IPS-18c (cell line): Measurements from ENCODE around the gene PATJ.

Experiments
- H3K4me3 ChIP-seq: 2 replicates; pipeline ENCODE4 v1.7.0; 2013; ENCODE audit warnings: low read depth, mild to moderate bottlenecking, low read length, moderate library complexity; ENCODE audit not compliant: insufficient read depth
- H3K9me3 ChIP-seq: one replicate; pipeline ENCODE4 v1.6.1; 2013; ENCODE audit warnings: mild to moderate bottlenecking, low read length, moderate library complexity; ENCODE audit not compliant: control insufficient read depth, insufficient read depth

The PATJ gene

DNA sequence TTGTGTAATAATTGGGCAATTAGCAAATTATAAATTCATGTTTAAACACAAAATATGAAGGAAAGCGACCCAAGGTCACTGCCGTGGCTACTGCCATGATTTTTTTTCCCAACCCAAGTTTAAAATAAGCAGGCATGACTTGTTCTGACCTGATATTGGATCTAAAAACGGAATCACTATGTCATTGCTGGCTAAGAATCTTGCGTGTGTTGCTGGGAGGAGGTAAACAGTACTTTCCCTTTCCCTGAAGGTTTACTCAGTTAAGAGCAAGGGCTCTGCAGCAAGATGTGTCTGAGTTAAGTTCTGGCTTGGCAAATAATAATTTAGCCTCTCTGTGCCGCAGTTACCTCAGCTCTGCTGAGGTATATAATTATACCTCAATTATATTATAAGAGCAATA lies 326.7 kb downstream of the PATJ start:
- H3K4me3 ChIP-seq: no peak overlapping the region

GRCh38 chr1:62070384-62071011 lies 328.2 kb downstream of the PATJ start:
- Histone ChIP-seq H3K4me3 (no peak overlapping the region), H3K9me3 (no peaks in the 10 kb centered on the region)

More for the DNA sequence above, 326.7 kb downstream of the PATJ start:
- H3K9me3 ChIP-seq: no peaks in the 10 kb centered on the region

DNA sequence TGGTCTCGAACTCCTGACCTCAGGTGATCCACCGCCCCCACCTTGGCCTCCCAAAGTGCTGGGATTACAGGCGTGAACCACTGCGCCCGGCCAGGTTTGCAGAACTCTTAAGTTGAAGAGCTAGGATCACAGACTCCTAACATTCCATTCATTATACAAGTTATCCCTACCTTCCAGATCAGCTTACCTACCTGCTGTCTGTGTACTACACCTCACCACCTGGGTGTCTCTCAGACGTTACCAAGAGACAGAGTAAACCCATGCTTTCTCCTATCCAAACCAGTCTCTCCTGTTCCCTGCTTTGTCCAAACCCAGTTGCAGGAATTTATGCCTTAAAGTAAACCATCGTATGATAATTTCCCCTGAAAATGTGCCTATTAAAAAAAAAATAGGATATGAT lies 329.4 kb downstream of the PATJ start:
- H3K9me3 ChIP-seq: no peaks in the 10 kb centered on the region
- H3K4me3 ChIP-seq: no peak overlapping the region

DNA sequence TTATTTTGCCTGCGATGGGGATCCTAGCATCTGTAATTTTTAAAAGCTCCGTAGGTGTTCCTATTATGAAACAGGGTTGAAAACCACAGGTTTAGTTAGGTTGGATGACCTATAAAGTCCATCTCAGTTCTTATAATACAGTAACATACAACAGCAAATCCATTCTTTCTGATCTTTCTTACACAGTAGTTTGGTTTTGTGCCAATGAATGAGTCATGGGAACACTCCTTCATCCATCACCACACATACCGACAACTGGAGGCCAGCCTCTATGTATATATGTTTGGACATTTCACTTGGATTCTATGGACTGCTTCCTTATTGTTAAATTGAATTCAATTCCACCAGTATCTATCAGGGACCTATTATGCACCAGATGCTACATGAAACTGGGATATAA lies 334.0 kb downstream of the PATJ start:
- no peak overlapping the region for H3K4me3 ChIP-seq
- no peaks in the 10 kb centered on the region for H3K9me3 ChIP-seq

DNA sequence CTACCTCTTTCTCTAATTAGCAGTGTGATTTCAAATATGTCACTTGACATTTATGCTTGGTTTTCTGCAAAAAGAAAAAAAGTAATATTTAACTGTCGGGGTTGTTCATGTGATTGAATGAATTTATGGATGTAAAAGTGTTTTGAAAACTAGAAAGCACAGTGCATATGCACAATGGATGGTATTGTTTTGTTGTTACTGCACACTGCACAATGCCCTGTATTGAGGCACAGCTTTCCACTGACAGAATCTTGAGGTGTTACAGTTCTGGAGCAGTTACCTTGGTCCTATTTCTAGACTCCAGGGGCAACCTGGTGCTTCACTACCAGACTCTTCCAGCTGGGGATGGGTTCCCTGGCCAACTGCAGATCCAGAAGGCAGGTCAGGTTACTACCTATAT lies 335.5 kb downstream of the PATJ start:
- no peak overlapping the region for H3K4me3 ChIP-seq
- no peaks in the 10 kb centered on the region for H3K9me3 ChIP-seq

GRCh38 chr1:62082456-62083363 lies 340.4 kb downstream of the PATJ start:
- H3K9me3 ChIP-seq: no peaks in the 10 kb centered on the region
- H3K4me3 ChIP-seq: no peak overlapping the region

DNA sequence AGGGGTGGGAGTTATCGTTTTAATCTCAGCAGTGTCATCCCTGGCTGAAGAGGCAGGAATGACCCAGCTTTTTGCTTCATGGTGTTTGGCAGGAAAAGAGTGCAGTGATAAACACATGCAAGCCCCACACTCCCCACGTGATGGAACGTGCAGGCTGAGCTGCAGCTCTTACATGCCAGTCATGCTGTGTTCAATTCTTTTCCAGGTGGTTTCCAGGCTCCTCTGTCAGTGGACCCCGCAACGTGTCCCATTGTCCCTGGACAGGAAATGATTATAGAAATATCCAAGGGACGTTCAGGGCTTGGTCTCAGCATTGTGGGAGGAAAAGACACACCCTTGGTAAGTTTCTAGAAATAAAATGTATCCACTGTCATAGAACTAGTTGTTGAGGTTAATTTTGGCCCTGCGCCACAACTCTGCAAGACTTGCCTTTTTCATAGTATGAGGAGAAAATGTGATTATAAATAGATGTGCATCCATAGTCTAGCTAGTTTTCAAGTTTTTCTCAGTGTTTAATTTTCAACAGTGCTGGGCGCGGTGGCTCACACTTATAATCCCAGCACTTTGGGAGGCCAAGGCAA lies 342.1 kb downstream of the PATJ start:
- Histone ChIP-seq H3K4me3 (no peak overlapping the region), H3K9me3 (no peaks in the 10 kb centered on the region)

DNA sequence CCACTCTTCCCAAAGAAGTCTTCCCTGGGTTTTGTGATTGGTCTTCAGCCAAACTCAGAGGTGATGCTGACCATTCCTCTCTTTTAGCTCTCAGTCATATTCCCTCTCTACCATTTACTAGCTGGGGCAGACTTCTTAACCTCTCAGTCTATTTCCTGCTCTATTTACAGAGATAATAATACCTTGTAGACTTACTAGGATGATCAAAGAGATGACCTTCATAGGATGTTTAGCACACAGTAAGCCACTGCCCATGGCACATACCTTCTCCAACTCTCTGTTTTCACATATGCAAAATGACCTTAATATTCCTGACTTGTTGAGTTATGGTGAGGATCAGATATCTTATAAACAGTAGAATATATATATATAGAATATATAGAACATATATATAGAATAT lies 346.2 kb downstream of the PATJ start:
- Histone ChIP-seq H3K9me3 (no peaks in the 10 kb centered on the region), H3K4me3 (no peak overlapping the region)

- no peak overlapping the region for H3K4me3 ChIP-seq
- H3K9me3 ChIP-seq: no peaks in the 10 kb centered on the region
Observed at GRCh38 chr1:62089570-62089969, 347.3 kb downstream of the PATJ start.

- Histone ChIP-seq H3K4me3 (no peak overlapping the region), H3K9me3 (no peaks in the 10 kb centered on the region)
Observed at GRCh38 chr1:62090016-62090415, 347.7 kb downstream of the PATJ start.

DNA sequence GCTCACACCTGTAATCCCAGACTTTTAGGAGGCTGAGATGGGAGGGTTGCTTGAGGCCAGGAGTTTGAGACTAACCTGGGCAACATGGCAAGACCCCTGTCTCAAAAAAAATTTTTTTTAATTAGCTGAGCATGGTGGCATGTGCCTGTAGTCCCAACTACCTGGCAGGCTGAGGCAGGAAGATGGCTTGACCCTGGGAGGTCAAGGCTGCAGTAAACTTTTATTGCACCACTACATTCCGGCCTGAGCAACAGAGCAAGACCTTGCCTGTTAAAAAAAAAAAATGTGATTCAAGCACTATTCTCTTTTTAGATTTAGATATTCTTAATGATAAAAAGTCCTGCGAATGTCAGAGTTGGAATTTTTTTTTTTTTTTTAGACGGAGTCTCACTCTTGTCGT lies 349.8 kb downstream of the PATJ start:
- Histone ChIP-seq H3K9me3 (no peaks in the 10 kb centered on the region), H3K4me3 (no peak overlapping the region)

GRCh38 chr1:62093261-62093660 lies 351.0 kb downstream of the PATJ start:
- H3K9me3 ChIP-seq: no peaks in the 10 kb centered on the region
- H3K4me3 ChIP-seq: no peak overlapping the region

GRCh38 chr1:62097464-62097863 lies 355.2 kb downstream of the PATJ start:
- peaks cover 2% of the 10 kb centered on the region for H3K9me3 ChIP-seq
- H3K4me3 ChIP-seq: no peak overlapping the region

DNA sequence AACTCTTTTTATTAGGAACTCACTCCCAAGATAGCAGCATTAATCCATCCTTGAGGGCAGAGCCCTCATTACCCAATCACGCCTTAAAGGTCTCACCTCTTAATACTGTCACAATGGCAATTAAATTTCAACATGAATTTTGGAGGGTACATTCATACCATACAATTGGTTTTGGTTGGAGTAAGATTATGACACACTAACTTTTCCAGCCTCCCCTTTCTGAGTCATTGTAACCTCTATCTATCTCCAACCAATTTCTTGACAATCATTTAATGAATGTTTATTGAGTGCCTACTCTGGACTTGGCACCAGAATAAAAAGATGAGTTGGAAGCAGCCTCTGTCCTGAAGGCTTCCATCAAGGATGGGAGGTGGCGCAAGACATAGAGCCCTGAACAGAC lies 358.2 kb downstream of the PATJ start:
- H3K9me3 ChIP-seq: peaks cover 2% of the 10 kb centered on the region
- H3K4me3 ChIP-seq: no peak overlapping the region

GRCh38 chr1:62103846-62104245 lies 361.6 kb downstream of the PATJ start:
- no peak overlapping the region for H3K4me3 ChIP-seq
- peaks cover 2% of the 10 kb centered on the region for H3K9me3 ChIP-seq

- no peak overlapping the region for H3K4me3 ChIP-seq
- H3K9me3 ChIP-seq: no peaks in the 10 kb centered on the region
Observed at GRCh38 chr1:62107923-62108322, 365.6 kb downstream of the PATJ start.

DNA sequence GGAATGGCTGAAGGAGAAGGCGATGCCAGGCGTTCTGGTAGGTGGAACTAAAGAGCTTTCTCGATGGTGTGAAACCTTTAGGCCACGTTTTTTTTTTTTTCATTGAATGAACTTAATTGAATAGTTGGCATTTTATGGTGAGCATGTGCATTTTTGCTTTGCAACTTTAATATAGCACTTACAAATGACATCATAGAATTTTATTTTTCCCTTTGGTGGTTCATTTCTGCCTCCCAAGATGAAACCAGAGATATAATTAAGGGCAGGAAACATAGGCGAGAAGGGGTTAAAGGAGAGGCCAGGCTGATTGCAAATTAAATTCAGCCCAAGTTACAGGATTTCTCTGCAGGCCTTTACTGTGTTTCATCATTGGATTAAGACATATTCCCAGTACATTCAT lies 366.8 kb downstream of the PATJ start:
- no peaks in the 10 kb centered on the region for H3K9me3 ChIP-seq
- H3K4me3 ChIP-seq: no peak overlapping the region

- no peak overlapping the region for H3K4me3 ChIP-seq
- no peaks in the 10 kb centered on the region for H3K9me3 ChIP-seq
Observed at GRCh38 chr1:62110198-62110817, 368.0 kb downstream of the PATJ start.
